Karpas-422 (cell line): ENCODE data around the gene DPP6. TPM values are rescaled to one million over a fixed set of nuclear protein-coding genes. Genes with fewer than 3 reads are reported as not detected.

Source experiments
- DNase-seq: peaks from one replicate; pipeline ENCODE4 v3.0.0-alpha.2; 2015
- H2AFZ ChIP-seq: fragments of 200-600 bp; sonication (generic); 2 replicates; pipeline ENCODE4 v1.6.1; 2014; ENCODE audit warnings: antibody characterized with exemption, low read length, mixed read lengths
- H3K27ac ChIP-seq: fragments of 200-600 bp; sonication (generic); 2 replicates; pipeline ENCODE4 v1.5.1; 2014; ENCODE audit warnings: mild to moderate bottlenecking, low read length, moderate library complexity
- H3K27me3 ChIP-seq: fragments of 200-600 bp; sonication (generic); 2 replicates; pipeline ENCODE4 v1.6.1; 2014; ENCODE audit warnings: low read length, mixed read lengths
- H3K36me3 ChIP-seq: fragments of 200-600 bp; sonication (generic); 2 replicates; pipeline ENCODE4 v1.6.1; 2014; ENCODE audit warnings: low read length, mixed read lengths; ENCODE audit not compliant: insufficient read depth
- H3K4me1 ChIP-seq: fragments of 200-600 bp; sonication (generic); 2 replicates; pipeline ENCODE4 v1.6.1; 2014; ENCODE audit warnings: mild to moderate bottlenecking, low read length, mixed read lengths
- H3K4me2 ChIP-seq: fragments of 200-600 bp; sonication (generic); 2 replicates; pipeline ENCODE4 v1.6.1; 2014; ENCODE audit warnings: low read length, low read depth, mild to moderate bottlenecking; ENCODE audit not compliant: poor library complexity, severe bottlenecking
- H3K4me3 ChIP-seq: fragments of 200-600 bp; sonication (generic); 2 replicates; pipeline ENCODE4 v1.5.1; 2014; ENCODE audit warnings: mild to moderate bottlenecking, antibody characterized with exemption, low read length, mixed read lengths
- H3K79me2 ChIP-seq: fragments of 200-600 bp; sonication (generic); 2 replicates; pipeline ENCODE4 v1.6.1; 2014; ENCODE audit warnings: mild to moderate bottlenecking, low read length, mixed read lengths
- H3K9ac ChIP-seq: fragments of 200-600 bp; sonication (generic); 2 replicates; pipeline ENCODE4 v1.6.0; 2014; ENCODE audit warnings: low read length
- H3K9me2 ChIP-seq: fragments of 200-600 bp; sonication (generic), shearing (Covaris generic); replicated peaks from 2 replicates; pipeline ENCODE4 v1.6.0; 2014; ENCODE audit warnings: mild to moderate bottlenecking, low read length, moderate library complexity; ENCODE audit not compliant: insufficient read depth
- H3K9me3 ChIP-seq: fragments of 300-700, 200-600 bp; sonication (generic); 2 replicates; pipeline ENCODE4 v1.6.1; 2014; ENCODE audit warnings: low read length, mixed read lengths
- H4K20me1 ChIP-seq: fragments of 200-600 bp; sonication (generic); 2 replicates; pipeline ENCODE4 v1.6.1; 2014; ENCODE audit warnings: mild to moderate bottlenecking, antibody characterized with exemption, low read length, low read depth; ENCODE audit not compliant: insufficient read depth
- total RNA-seq: library from RNA; depleted of rRNA; stranded (reverse); fragments of >200 nt; shearing (Covaris generic); gene quantifications from 2 replicates; pipeline ENCODE4 v1.2.3, GENCODE V29; 2014; ENCODE audit warnings: low replicate concordance

DPP6 gene
- total RNA-seq, 1 experiment from 2014 or later = not detected

DNA sequence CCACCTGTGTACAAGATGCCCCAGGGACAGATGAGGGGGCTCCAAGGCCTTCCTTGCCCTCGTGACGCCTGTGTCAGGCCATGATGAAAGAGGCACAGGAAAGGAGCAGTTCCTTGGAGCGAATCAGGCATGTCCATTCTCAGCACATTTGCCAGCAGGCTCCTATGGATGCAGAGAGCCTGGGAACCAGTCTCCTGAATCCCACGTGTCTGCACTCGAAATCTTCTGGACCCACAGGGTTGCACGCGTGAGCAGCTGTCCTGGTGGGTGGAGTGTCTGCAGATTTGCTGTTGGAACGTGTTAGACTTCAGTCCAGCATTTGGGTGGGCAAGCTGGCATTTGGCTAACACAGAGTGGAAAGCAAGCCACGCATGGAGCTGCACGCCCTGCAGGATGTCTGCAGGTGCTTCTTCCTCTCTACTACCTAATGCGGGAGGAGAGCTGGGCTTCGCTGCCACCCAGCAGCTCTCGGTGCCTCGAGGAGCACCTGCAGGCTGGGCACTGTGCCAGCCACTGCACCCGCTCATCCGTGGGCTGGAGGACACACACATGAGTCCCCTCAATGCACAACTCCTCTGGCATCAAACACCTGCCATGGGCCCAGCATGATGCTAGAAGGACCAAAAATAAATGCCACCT is 810.1 kb downstream of the DPP6 start:
- no peaks in the 10 kb centered on the region for H3K79me2 ChIP-seq
- no peak overlapping the region for H3K4me2 ChIP-seq
- no peak overlapping the region for H3K4me3 ChIP-seq
- no peaks in the 10 kb centered on the region for H3K36me3 ChIP-seq
- H3K9ac ChIP-seq = no peak overlapping the region
- H3K9me2 ChIP-seq = no peaks in the 10 kb centered on the region
- DNase-seq = no peak
- no peak overlapping the region for H2AFZ ChIP-seq
- no peaks in the 10 kb centered on the region for H3K27me3 ChIP-seq
- H3K27ac ChIP-seq = no peak overlapping the region
- H4K20me1 ChIP-seq = no peaks in the 10 kb centered on the region
- no peaks in the 10 kb centered on the region for H3K4me1 ChIP-seq
- H3K9me3 ChIP-seq = no peaks in the 10 kb centered on the region

GRCh38 chr7:154863766-154864522 is 811.7 kb downstream of the DPP6 start:
- Histone ChIP-seq H3K9me2 (no peaks in the 10 kb centered on the region), H3K27me3 (no peaks in the 10 kb centered on the region), H3K4me1 (no peaks in the 10 kb centered on the region), H3K27ac (no peak overlapping the region), H4K20me1 (no peaks in the 10 kb centered on the region), H3K79me2 (no peaks in the 10 kb centered on the region), H3K4me2 (no peak overlapping the region), H3K9me3 (no peaks in the 10 kb centered on the region), H3K4me3 (no peak overlapping the region), H3K9ac (no peak overlapping the region), H2AFZ (no peak overlapping the region), H3K36me3 (no peaks in the 10 kb centered on the region)
- no peak for DNase-seq

- Histone ChIP-seq H3K9me3 (no peaks in the 10 kb centered on the region), H3K4me1 (no peaks in the 10 kb centered on the region), H3K4me2 (no peak overlapping the region), H3K27me3 (no peaks in the 10 kb centered on the region), H3K4me3 (no peak overlapping the region), H3K27ac (no peak overlapping the region), H3K79me2 (no peaks in the 10 kb centered on the region), H3K9ac (no peak overlapping the region), H3K36me3 (no peaks in the 10 kb centered on the region), H2AFZ (no peak overlapping the region), H4K20me1 (no peaks in the 10 kb centered on the region), H3K9me2 (no peaks in the 10 kb centered on the region)
- no peak for DNase-seq
Measured at GRCh38 chr7:154864523-154864891, 812.3 kb downstream of the DPP6 start.

DNA sequence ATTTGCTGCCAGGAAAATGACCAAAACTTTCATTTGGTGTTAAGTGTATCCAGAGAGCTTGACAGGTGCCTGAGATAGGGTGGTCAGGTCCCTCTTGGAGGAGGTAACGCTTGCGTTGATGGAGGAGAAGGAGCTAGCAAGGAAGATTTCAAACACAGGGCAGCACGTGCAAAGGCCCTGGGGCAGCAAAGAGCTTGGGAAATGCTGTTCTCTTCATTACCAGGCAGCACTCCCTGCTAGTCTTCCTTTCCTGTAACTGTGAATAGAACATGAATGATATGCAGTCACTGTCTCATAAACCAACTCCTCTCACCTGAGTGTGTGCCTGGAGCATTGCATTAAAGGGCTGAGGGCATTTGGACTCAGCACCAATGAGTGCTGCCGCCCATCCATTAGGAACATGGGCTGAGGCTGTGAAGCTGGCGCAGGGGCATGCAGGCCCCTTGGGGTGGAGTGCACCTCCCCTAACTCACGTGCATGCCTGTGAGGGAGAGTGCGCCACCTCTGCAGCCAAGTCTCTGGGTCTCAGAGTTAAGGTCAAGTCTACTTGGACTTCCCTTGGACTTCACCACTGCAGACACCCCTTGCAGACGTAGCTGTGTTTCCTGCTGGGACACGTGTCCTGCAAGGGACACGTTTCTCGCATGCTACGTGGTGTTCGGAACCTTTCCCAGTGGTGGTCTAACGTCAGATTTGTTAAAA is 813.9 kb downstream of the DPP6 start:
- no peak overlapping the region for H2AFZ ChIP-seq
- no peak overlapping the region for H3K4me2 ChIP-seq
- H3K36me3 ChIP-seq = no peaks in the 10 kb centered on the region
- H3K9me3 ChIP-seq = no peaks in the 10 kb centered on the region
- H3K79me2 ChIP-seq = no peaks in the 10 kb centered on the region
- DNase-seq = no peak
- no peaks in the 10 kb centered on the region for H4K20me1 ChIP-seq
- H3K27ac ChIP-seq = no peak overlapping the region
- H3K4me3 ChIP-seq = no peak overlapping the region
- no peak overlapping the region for H3K9ac ChIP-seq
- no peaks in the 10 kb centered on the region for H3K9me2 ChIP-seq
- no peaks in the 10 kb centered on the region for H3K4me1 ChIP-seq
- H3K27me3 ChIP-seq = no peaks in the 10 kb centered on the region

GRCh38 chr7:154867068-154867467 is 814.9 kb downstream of the DPP6 start:
- Histone ChIP-seq H4K20me1 (no peaks in the 10 kb centered on the region), H3K4me3 (no peak overlapping the region), H3K27ac (no peak overlapping the region), H3K9me3 (no peaks in the 10 kb centered on the region), H3K27me3 (no peaks in the 10 kb centered on the region), H3K9ac (no peak overlapping the region), H3K4me1 (no peaks in the 10 kb centered on the region), H3K9me2 (no peaks in the 10 kb centered on the region), H3K4me2 (no peak overlapping the region), H3K36me3 (no peaks in the 10 kb centered on the region), H2AFZ (no peak overlapping the region), H3K79me2 (no peaks in the 10 kb centered on the region)
- no peak for DNase-seq

DNA sequence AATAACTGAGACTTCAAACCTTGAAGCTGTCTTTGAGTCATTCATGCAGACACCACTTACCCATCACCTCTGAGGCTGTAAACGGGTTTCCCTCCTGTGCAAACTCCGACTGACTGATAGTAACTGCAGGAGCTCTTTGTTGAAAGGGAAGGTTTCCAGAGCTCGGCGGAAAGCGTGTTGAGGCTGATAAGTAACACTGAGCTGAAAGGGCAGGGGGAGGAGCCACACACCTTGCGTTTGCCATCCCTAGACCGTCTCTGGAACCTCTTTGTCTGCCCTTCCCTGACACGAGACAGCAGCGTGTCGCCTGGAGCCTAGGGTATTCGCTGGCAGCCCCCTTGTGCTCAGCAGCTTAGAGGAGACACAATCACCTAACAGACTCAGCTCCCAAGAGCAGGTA is 816.7 kb downstream of the DPP6 start:
- H3K9me2 ChIP-seq = no peaks in the 10 kb centered on the region
- no peaks in the 10 kb centered on the region for H3K4me1 ChIP-seq
- H3K27me3 ChIP-seq = no peaks in the 10 kb centered on the region
- H3K9me3 ChIP-seq = no peaks in the 10 kb centered on the region
- H3K9ac ChIP-seq = no peak overlapping the region
- no peak for DNase-seq
- no peaks in the 10 kb centered on the region for H3K79me2 ChIP-seq
- H2AFZ ChIP-seq = no peak overlapping the region
- H3K27ac ChIP-seq = no peak overlapping the region
- no peaks in the 10 kb centered on the region for H4K20me1 ChIP-seq
- no peak overlapping the region for H3K4me2 ChIP-seq
- no peak overlapping the region for H3K4me3 ChIP-seq
- H3K36me3 ChIP-seq = no peaks in the 10 kb centered on the region

DNA sequence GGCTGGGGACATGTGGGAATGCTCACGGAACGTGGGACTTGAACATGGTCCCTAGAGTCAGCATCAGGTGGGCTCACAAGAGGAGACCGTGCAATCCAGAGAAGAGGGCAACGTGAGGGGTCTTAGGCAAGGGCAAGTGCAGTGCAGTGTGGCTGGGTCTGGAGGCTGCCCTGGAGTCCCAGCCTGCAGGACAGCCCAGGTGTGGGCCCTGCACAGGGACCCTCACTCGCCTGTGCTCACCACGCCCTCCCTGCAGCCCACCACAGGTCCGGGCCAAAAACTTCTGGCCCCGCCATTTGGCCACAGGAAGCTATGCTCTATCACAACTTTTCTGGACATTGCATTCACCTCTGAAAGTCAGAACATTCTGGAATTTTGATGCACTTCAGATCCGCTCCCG is 817.2 kb downstream of the DPP6 start:
- no peak overlapping the region for H3K4me3 ChIP-seq
- no peak overlapping the region for H3K9ac ChIP-seq
- no peak for DNase-seq
- no peak overlapping the region for H3K4me2 ChIP-seq
- H3K9me3 ChIP-seq = no peaks in the 10 kb centered on the region
- H3K79me2 ChIP-seq = no peaks in the 10 kb centered on the region
- H3K4me1 ChIP-seq = no peaks in the 10 kb centered on the region
- no peak overlapping the region for H3K27ac ChIP-seq
- no peaks in the 10 kb centered on the region for H4K20me1 ChIP-seq
- no peaks in the 10 kb centered on the region for H3K36me3 ChIP-seq
- no peaks in the 10 kb centered on the region for H3K27me3 ChIP-seq
- no peaks in the 10 kb centered on the region for H3K9me2 ChIP-seq
- H2AFZ ChIP-seq = no peak overlapping the region

GRCh38 chr7:154871507-154871906 is 819.3 kb downstream of the DPP6 start:
- H3K27me3 ChIP-seq = no peaks in the 10 kb centered on the region
- no peak overlapping the region for H3K4me3 ChIP-seq
- no peak overlapping the region for H3K27ac ChIP-seq
- no peaks in the 10 kb centered on the region for H4K20me1 ChIP-seq
- H3K9me3 ChIP-seq = no peaks in the 10 kb centered on the region
- no peak overlapping the region for H3K4me2 ChIP-seq
- no peaks in the 10 kb centered on the region for H3K9me2 ChIP-seq
- H3K4me1 ChIP-seq = no peaks in the 10 kb centered on the region
- DNase-seq = no peak
- H3K79me2 ChIP-seq = no peaks in the 10 kb centered on the region
- no peak overlapping the region for H3K9ac ChIP-seq
- no peak overlapping the region for H2AFZ ChIP-seq
- H3K36me3 ChIP-seq = no peaks in the 10 kb centered on the region
